Measurements from ENCODE around the gene KDM7A.

Gene KDM7A, protein sequence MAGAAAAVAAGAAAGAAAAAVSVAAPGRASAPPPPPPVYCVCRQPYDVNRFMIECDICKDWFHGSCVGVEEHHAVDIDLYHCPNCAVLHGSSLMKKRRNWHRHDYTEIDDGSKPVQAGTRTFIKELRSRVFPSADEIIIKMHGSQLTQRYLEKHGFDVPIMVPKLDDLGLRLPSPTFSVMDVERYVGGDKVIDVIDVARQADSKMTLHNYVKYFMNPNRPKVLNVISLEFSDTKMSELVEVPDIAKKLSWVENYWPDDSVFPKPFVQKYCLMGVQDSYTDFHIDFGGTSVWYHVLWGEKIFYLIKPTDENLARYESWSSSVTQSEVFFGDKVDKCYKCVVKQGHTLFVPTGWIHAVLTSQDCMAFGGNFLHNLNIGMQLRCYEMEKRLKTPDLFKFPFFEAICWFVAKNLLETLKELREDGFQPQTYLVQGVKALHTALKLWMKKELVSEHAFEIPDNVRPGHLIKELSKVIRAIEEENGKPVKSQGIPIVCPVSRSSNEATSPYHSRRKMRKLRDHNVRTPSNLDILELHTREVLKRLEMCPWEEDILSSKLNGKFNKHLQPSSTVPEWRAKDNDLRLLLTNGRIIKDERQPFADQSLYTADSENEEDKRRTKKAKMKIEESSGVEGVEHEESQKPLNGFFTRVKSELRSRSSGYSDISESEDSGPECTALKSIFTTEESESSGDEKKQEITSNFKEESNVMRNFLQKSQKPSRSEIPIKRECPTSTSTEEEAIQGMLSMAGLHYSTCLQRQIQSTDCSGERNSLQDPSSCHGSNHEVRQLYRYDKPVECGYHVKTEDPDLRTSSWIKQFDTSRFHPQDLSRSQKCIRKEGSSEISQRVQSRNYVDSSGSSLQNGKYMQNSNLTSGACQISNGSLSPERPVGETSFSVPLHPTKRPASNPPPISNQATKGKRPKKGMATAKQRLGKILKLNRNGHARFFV

DNA sequence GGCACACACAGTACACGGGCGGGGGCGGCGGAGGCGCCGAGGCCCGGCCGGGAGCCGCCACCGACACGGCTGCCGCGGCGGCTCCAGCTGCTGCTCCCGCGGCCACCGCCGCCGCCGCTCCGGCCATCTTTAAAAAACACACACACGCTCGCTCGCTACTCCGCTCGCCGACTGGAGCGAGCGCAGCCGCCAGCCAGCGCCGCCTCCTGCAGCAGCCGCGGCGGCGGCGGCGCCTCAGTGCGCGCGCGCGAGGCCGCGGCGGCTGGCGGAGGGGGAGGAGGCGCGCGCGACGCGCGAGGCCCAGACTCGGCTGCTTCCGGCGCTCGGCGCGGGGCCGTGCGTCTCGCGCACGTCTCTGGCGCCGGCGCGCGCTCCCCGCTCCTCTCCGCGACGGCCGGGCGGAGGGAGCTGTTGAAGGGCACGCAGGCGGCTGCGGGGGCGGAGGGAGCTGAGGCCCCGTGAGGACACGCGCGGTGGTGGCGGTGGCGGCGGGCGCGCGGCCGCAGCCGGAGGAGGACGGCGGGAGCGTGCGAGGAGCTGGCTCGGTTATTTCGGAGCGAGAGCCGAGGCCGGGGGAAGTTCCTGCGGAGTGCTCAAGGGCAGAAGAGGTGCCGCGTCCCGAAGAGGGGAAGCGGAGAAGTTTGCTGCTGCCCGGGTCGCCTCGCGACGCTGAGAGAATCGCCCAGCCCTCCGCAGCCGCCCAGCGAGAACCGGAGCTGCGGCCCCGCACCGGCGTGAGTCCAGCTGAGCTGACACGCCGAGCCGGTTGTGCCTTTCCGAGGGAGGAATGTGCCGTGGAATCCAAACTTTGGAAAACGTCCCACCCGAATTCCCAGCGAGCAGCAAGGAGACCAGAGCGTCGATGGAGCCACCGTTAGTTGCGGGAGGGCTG, at the start of gene KDM7A:
KDM7A (minus strand) TSS at position 173 of the 892 bp plus-strand sequence; CDS start at position 127, 46 bp downstream.
- peak; percentile 84 to 90 for DNase-seq (ENCODE audit: low read depth in 1 of 2, low spot score in 1 of 2)

DNA sequence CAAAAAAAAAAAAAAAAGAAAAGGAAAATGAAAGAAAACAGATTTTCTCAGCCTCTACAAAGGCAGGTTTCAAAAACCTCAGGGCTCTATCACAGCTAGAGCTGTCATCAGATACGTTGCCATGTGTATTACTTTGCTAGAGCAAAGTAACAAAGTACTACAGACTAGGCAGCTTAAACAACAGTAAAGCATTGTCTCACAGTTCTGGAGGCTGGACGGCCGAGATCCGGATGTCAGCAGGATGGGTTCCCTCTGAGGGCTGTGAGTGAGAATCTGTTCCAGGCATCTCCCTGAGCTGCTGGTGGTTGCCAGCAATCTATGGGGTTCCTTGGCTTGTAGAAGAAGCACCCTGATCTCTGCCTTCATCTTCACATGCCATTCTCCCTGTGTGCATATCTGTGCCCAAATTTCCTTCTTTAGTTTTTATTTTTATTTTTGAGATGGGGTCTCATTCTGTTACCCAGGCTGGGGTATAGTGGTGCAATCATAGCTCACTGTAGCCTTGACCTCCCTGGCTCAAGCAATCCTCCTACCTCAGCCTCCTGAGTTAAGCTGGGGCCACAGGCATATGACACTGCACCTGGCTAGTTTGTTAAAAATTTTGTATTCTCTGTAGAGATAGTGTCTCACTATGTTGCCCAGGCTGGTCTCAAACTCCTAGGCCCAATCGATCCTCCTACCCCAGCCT, 48.9 kb upstream of the KDM7A start:
- no peak for DNase-seq (ENCODE audit: low read depth in 1 of 2, low spot score in 1 of 2)

DNA sequence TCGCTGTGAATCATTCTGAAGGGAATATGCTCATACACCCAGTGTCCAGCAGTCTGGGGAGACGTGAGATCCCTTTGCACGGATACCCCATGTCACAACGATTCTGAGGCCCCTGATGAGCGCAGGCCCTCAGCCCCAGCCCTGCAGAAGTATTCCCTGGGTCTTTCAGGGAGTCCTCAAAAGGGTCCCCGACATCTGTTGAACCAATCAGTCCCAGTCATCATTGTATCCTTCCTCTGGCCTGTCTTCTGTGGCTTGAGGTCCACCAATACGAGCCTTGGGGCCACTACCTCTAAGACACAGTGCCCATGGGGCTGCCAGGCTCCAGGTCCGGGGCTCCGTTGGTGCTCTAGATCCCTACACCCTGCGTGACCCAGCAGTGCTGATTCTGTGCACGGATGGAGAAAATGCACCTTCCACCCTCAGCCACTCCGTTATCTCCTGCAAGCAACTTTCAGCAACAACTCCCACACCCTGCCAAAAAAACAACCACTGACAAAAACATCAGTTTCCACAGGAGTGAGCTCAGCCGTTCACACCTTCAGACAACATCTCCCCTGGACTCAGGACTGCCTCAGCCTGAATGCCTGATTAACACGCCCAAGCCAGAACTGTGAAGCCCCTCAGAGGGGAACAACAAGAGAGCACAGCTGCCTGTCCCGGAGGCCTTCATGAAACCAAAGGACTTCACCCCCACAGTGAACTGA, 46.9 kb upstream of the KDM7A start:
- no peak for DNase-seq (ENCODE audit: low read depth in 1 of 2, low spot score in 1 of 2)

DNA sequence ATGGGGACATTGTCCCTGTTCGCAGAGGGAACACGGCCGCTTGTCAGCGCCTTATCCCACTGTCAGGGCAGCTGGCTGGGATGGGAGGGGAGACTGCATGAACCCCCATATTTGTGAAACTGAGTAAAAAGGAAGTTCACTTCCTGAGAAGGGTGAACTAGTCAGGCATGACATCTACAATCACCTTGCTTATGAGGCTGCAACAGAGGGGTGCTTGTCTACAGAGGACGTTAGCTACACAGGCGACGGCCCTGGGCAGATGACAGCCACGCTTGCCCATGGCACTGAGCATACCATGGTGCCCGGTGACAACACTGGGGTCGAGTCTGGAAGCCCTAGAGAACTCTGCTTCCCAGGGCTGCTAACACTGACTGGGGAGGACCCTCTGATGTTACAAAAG, 46.0 kb upstream of the KDM7A start:
- no peak for DNase-seq (ENCODE audit: low read depth in 1 of 2, low spot score in 1 of 2)

DNA sequence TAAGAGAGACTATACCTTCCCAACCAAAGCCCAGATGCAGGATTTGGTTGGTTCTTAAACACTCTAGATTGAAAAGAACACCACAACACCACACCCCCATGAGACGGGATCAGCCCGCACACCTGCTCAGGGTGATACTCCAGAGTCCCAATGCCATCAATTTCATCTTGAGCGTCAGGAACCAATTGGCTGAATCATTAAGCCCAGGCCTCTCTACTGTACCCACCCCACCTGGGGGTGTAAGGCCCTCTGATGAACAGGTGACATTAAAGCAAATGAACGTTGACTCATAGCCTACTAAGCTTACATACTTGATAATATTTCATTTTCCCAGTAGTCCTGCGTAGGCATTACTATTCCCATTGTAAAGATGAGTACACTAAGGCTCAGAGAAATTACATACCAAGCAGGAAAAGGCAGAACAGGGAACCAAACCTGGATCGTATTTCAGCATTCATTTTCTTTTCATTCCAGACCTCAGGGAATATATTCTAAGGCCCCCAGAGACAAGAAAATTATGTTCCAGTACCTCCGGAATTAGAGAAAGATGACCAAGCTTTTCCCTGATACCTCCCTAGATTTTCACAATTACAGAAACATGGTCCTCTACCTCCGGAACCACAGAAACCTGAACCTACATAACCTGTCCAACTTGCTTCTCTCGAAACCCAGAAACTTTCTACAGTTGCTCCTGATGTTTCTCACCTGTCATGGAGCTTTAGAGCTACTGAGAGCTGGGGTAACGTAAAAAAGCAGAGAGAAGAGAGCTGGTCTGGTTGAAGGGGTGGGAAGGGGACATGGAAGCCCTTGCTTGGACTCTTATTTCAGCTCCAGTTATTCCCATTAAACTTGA, 43.1 kb upstream of the KDM7A start:
- DNase-seq (ENCODE audit: low read depth in 1 of 2, low spot score in 1 of 2) = no peak

DNA sequence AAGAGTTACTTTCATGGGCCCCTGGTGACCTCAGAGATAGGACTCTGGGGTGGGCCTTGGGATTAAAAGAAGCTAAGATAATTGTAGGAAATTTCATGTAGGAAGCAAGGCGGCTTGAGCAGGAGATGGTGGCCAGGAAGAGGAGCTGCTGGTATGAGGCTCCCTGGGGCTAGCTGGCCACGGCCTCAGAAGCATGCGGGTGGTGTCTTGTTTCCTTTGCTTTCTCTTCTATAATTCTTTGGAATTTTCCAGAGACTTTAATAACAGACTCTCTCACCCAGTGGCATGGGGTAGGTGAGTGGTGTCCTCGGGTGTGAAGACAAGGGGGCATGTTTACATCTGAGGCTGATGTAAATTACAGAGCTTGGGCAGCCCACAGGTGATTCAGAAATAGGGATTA, 41.9 kb upstream of the KDM7A start:
- DNase-seq (ENCODE audit: low read depth in 1 of 2, low spot score in 1 of 2) = no peak

DNA sequence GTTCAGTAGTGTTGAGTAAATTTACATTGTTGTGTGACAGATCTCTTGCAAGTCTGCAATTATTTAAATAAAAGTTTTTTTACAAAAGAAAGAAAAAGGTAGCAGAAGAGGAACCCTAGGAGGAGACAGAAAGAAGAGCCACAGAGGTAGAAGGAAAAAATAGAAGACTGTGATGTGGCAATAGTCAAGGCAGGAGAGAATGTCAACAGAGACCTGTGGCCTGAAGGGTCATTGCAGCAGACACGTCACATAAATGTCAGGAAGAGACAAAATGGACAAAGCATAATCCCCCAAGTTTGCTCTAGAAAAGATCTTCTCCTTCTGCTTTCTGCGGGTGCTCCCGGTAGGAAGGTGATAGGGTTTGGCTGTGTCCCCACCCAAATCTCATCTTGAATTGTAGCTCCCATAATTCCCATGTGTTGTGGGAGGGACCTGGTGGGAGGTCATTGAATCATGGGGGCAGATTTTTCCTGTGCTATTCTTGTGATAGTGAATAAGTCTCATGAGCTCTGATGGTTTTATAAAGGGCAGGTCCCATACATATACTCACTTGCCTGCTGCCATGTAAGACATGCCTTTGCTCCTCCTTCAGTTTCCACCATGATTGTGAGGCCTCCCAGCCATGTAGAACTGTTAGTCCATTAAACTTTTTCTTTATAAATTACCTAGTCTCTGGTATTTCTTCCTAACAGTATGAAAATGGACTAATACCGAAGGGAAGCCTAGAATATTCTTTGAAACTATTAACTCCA, 41.1 kb upstream of the KDM7A start:
- DNase-seq (ENCODE audit: low read depth in 1 of 2, low spot score in 1 of 2) = no peak

DNA sequence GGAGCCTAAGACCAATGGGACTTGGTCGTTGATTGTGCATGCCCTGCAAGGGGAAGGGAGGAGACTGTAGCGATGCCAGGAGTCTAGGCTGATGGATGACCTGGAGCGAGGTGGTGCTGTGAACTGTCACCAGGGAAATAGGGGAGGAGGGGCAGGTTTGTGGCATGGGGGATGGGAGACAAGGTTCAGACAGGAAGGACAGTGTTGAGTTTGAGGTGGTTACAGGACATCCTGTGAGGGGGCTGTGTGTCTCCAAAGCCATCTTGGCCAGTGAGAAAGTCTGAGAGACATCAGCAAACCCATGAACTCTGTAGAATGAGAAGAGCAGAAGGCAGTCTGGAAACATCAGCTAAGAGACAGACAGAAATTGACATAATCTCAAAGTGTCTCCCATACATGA, 38.5 kb upstream of the KDM7A start:
- DNase-seq (ENCODE audit: low read depth in 1 of 2, low spot score in 1 of 2) = no peak

DNA sequence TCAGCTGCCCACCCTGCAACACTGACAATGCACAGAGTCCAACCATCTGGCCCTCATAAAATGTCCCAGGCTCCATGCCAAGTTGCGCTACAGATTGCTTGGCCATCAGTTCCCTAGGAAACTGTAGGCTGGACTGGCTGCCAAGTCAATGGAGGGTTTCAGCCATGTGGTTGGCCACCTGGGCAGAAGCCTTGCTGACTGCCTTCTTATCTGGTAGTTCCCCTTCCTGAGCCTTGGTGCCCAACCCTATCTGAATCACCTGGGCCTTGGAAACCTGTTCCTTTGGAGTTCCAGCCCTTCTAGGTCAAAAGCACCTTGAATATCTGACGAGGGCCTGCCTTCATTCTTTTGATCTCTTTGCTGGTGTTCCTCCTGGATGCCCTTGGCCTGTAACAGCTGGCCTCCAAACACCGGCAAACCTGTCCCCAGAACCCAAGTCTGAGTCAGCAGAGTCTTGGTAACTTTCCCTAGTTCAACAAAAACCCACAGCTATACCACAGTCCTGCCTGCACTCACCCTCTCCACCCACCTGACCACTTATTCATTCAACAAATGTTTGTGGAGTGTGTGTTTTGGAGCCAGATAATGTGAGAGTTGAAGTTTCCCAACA, 37.4 kb upstream of the KDM7A start:
- no peak for DNase-seq (ENCODE audit: low read depth in 1 of 2, low spot score in 1 of 2)

DNA sequence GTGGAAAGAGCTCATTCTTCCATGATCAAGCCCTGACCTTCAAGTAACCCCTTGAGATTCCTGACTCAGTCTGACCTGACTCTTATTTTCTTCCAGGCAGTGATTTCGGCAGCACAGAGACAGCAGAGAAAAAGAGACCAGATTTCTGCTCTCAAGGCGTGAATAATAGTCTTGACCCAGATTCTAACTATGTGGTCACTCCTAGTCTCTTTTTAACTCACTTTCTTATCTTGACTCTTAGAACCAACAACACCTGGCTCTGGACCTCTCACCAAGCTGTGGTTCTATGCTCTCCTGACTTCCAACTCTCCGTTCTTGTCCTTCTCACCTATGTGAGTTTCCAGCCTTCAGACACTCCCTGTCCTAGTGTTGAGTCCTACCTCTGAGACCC, 36.9 kb upstream of the KDM7A start:
- DNase-seq (ENCODE audit: low read depth in 1 of 2, low spot score in 1 of 2) = no peak

DNA sequence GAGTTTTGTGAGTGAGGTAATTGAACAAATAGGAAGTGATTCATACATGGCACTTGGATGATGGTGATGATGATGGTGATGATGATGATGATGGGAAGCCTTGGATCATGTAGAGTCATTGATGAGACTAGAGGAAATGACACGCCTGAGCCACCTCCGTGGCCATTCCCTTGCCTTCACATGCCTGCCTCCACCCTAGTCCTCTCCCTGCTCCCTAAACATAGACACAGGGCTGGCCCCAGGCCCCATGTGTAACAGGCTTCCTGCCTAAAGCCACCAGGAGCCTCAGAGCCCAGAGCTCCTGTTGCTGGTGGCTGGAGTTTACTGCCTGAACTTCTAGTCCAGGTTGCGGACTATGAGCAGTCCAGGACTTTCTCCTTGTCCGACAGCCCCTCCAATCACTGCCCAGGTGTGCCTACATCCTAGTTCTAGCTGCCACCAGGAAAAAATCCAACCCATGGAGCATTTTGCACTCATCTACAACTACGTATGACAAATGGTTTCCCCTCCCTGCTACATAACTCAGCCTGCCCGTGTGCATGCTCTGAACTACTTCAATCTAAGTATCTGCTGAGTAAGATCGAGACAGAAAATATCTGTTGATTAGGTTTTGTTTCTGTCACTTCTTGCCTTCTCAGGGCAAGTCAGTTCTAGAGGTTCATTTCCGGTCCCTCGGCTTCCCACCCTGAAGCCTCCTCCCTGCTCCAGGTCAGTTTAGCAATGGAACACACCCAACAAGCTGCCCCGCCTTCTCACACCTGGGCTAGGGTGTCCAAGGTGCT, 35.5 kb upstream of the KDM7A start:
- no peak for DNase-seq (ENCODE audit: low read depth in 1 of 2, low spot score in 1 of 2)

DNA sequence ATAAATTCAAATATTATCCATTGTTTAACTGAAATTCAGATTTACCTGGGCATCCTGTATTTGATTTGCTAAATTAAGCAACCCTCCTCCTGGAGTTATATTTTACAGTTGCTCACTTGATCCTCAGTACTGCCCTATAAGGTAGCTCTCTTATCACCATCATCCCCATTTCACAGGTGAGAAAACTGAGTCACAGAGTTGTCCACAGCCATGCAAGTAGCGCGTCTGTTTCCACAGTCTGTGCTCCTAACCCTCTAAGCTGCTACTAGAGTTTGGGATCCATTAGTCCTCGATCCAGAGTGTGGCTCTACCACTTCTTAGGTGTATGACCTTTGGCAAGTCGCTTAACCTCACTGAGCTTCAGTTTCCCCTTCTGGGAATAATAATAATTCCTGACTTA, 34.9 kb upstream of the KDM7A start:
- no peak for DNase-seq (ENCODE audit: low read depth in 1 of 2, low spot score in 1 of 2)

DNA sequence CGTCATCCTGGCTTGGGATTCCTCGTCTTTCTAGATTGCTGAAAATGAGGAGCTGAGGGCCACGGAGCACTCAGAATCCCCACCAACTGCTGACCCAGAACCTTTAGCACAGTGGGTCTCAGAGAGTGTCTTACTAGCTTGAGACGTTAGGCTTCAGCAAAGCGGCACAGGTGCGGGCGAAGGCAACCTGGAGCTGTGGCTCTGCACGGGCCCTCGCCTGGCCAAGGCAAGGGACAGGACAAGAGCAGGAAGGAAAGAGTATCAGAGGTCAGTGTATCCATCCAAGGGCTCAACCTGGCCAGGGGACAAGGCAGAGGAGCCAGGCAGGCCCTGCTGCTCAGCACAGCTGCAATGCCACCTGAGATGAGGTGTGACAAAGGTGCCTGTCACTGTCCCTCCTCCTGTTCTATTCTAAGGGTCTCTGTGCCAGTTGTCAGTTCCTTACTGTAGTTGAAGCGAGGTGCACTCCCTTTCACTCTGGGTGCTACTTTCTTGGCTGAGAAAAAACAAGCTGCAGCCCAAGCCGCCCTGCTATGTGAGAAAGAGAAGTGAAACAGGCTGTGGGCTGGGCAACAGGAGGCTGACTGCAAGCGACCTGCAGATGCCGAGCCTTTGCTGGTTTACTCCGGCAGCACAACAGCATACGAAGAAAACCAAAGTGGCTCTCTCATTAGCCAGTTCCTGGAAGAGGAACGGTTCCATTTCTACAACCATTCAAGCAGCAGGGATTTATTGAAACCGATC, 33.3 kb upstream of the KDM7A start:
- DNase-seq (ENCODE audit: low read depth in 1 of 2, low spot score in 1 of 2) = no peak

DNA sequence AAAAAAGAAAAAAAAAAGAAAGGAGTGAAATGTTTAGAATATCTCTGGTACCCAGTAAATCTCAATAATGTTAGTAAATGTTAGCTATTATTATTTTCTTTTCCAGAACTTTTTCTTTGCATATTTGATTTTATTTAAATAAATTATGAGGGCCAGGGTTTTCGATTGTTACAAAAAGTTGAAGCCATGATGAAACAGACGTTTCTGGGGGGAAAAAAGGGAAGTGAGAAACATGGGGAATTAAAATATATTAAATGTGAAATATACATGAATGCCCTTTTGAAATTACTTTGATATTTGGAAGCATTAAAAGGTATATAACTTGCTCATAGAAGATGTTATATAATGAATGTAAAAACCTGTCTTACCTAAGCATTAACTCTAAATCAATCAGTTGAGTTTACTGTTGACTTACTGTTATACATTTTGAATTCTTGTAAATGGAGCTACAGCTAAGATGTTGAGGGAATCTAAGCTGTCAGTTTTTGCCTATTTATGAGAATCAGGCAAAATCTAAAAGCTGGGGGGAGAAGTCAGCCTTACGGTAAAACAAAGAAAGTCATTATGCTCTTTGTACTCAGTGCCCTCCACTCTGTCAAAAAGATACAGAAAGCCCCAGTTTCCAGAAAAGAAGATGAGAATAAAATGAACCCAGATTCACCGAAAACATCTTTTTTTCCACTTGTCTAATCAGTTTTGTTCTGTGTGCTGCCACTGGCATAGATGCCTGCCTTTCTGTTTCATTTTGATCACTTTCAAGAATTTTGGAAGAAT, 30.0 kb upstream of the KDM7A start:
- DNase-seq (ENCODE audit: low read depth in 1 of 2, low spot score in 1 of 2) = no peak

DNA sequence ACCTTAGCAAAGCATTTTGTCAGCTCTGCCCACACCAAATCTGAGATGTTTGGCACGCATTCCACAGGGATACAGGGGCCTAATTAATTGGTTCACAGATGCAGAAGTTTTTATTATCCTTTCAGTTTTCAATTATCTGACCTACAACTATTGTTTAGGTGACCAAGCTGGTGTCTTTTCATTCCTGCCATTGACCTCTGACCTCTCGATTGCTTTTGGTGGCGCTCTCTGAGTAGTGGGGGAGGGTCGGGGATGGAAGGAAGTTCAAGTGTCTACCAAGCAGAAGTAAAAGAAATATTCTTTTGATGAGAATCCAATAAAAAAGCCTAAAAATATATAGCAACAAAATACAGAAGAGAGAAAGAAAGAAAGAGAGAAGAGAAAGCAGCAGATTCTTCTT, 28.8 kb upstream of the KDM7A start:
- DNase-seq (ENCODE audit: low read depth in 1 of 2, low spot score in 1 of 2) = no peak

DNA sequence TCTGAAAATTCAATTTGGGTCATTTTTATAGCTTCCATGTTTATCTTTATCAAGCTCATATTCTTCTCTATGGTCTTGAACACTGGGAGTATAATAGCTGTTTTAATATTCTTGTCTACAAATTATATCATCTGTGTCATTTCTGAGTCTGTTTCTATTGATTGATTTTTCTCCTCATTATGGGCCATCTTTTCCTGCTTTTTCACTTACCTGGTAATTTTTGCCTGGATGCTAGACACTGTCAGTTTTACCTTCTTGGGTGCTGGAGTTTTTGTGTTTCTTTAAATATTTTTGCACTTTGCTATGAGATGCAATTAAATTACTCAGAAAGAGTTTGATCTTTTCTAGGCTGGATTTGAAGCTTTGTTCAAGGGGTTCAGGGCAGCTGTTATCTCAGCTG, 26.8 kb upstream of the KDM7A start:
- DNase-seq (ENCODE audit: low read depth in 1 of 2, low spot score in 1 of 2) = no peak
